ENCODE data around the gene SCIMP. TPM values are rescaled to one million over a fixed set of nuclear protein-coding genes. Genes with fewer than 3 reads are reported as not detected.
A peak's percentile ranks its signal among the peaks of the same experiment; 100 is the strongest.

The SCIMP gene
- polyA plus RNA-seq, 3 donors = 88.7 to 164 (median 98.4) TPM

GRCh38 chr17:5191541-5192417, 42.9 kb downstream of the SCIMP start, which contains the start of gene ZNF594:
Gene ZNF594, minus strand, starts transcription at chr17:5191868. Its CDS starts 7,612 bp downstream, at chr17:5184256.
- intact Hi-C loops (cut with micrococcal nuclease) = no loop called here
- WGBS (ENCODE audit: insufficient coverage) = 2% methylated on average over 82 of the region's 82 CpGs
- Histone ChIP-seq H3K9me3 (replicated peaks in 1 of 2; ENCODE audit: control insufficient read depth in 1 of 2, insufficient read depth in 1 of 2, low read length in 2 of 2) (peaks cover 15% of the 10 kb centered on the region in 2 donors), H2AFZ (ENCODE audit: insufficient read depth, low read depth, low read length, poor library complexity, severe bottlenecking) (peak within 1 kb of the TSS; percentile 96), H3K9ac (ENCODE audit: insufficient read depth, low read length, poor library complexity, severe bottlenecking) (peak within 1 kb of the TSS; percentile 78), H3K27ac (ENCODE audit: low read depth in 1 of 2, low read length in 2 of 2) (peak within 1 kb of the TSS; percentile 37 to 75), H3K27me3 (ENCODE audit: control insufficient read depth in 2 of 2, insufficient read depth in 2 of 2, low read length in 2 of 2) (no peaks in the 10 kb centered on the region), H3K36me3 (replicated peaks in 1 of 2; ENCODE audit: control insufficient read depth in 1 of 2, insufficient read depth in 2 of 2, low read length in 2 of 2) (peaks cover 0 to 7% of the 10 kb centered on the region in 2 donors), H4K20me1 (ENCODE audit: insufficient read depth, low read length) (no peaks in the 10 kb centered on the region), H3K4me2 (replicated peaks; ENCODE audit: extremely low read depth, low read length, poor library complexity, severe bottlenecking) (peak within 1 kb of the TSS; percentile 89), H3K4me1 (ENCODE audit: control insufficient read depth in 1 of 2, insufficient read depth in 2 of 2, low read length in 2 of 2) (peaks cover 12 to 17% of the 10 kb centered on the region in 2 donors), H3K4me3 (replicated peaks in 1 of 3; ENCODE audit: low read depth in 2 of 3, low read length in 3 of 3) (peak within 1 kb of the TSS; percentile 54 to 92 (median 72)), H3K79me2 (ENCODE audit: insufficient read depth, low read length) (peaks cover 3% of the 10 kb centered on the region)
- Mint-ChIP-seq H3K4me1 (peaks cover 14% of the 10 kb centered on the region), H3K27me3 (ENCODE audit: low read depth in 3 of 3) (no peaks in the 10 kb centered on the region), H3K27ac (peak within 1 kb of the TSS; percentile 33 to 91 (median 82)), H3K36me3 (peaks cover 14 to 25% of the 10 kb centered on the region in 2 donors), H3K4me3 (peak within 1 kb of the TSS; percentile 85 to 92), H3K9me3 (peaks cover 12 to 28% (median 23%) of the 10 kb centered on the region in 7 donors)
- TF ChIP-seq CTCF (IDR thresholded peaks at IDR 0.05) = peak; percentile 81
- peak; percentile 91 for DNase-seq

- DNase-seq = no peak
- Histone ChIP-seq H3K36me3 (replicated peaks in 1 of 2; ENCODE audit: control insufficient read depth in 1 of 2, insufficient read depth in 2 of 2, low read length in 2 of 2) (peaks cover 0 to 14% of the 10 kb centered on the region in 2 donors), H4K20me1 (ENCODE audit: insufficient read depth, low read length) (no peaks in the 10 kb centered on the region), H2AFZ (ENCODE audit: insufficient read depth, low read depth, low read length, poor library complexity, severe bottlenecking) (no peak overlapping the region), H3K4me3 (replicated peaks in 1 of 3; ENCODE audit: low read depth in 2 of 3, low read length in 3 of 3) (peak overlapping the region in 1 of 3 experiments; percentile 7), H3K79me2 (ENCODE audit: insufficient read depth, low read length) (no peaks in the 10 kb centered on the region), H3K27ac (ENCODE audit: low read depth in 1 of 2, low read length in 2 of 2) (no peak overlapping the region), H3K9ac (ENCODE audit: insufficient read depth, low read length, poor library complexity, severe bottlenecking) (no peak overlapping the region), H3K27me3 (ENCODE audit: control insufficient read depth in 2 of 2, insufficient read depth in 2 of 2, low read length in 2 of 2) (no peaks in the 10 kb centered on the region), H3K9me3 (replicated peaks in 1 of 2; ENCODE audit: control insufficient read depth in 1 of 2, insufficient read depth in 1 of 2, low read length in 2 of 2) (peaks cover 73 to 90% of the 10 kb centered on the region in 2 donors), H3K4me2 (replicated peaks; ENCODE audit: extremely low read depth, low read length, poor library complexity, severe bottlenecking) (no peak overlapping the region), H3K4me1 (ENCODE audit: control insufficient read depth in 1 of 2, insufficient read depth in 2 of 2, low read length in 2 of 2) (no peaks in the 10 kb centered on the region)
- H3K4me3 Mint-ChIP-seq = no peak overlapping the region
- H3K36me3 Mint-ChIP-seq = peaks cover 16 to 34% of the 10 kb centered on the region in 2 donors
- TF ChIP-seq CTCF (IDR thresholded peaks at IDR 0.05) = no peak
- no peak overlapping the region for H3K27ac Mint-ChIP-seq
- no peaks in the 10 kb centered on the region for H3K4me1 Mint-ChIP-seq
- peaks cover 0 to 2% (median 0%) of the 10 kb centered on the region in 3 donors for H3K27me3 Mint-ChIP-seq (ENCODE audit: low read depth in 3 of 3)
- 88% methylated on average over 2 of the region's 2 CpGs for WGBS (ENCODE audit: insufficient coverage)
- intact Hi-C loops (cut with micrococcal nuclease) = no loop called here
- H3K9me3 Mint-ChIP-seq = peaks cover 51 to 92% (median 90%) of the 10 kb centered on the region in 7 donors
Observed at GRCh38 chr17:5184288-5184687, 50.4 kb downstream of the SCIMP start.
